Measurements from ENCODE around the gene ARL16.

GRCh38 chr17:81723651-81724209 is 40.1 kb upstream of the ARL16 start:
- TF ChIP-seq REST (IDR thresholded peaks at IDR 0.05; ENCODE audit: insufficient replicate concordance, low read depth) (no peak), CTCF (IDR thresholded peaks at IDR 0.05; ENCODE audit: insufficient read depth, low read length) (no peak), GABPA (IDR thresholded peaks at IDR 0.05; ENCODE audit: low read depth) (no peak)

Data from HL-60 (cell line).